ENCODE data around the gene KRT76.

- TF ChIP-seq CTCF (conservative IDR thresholded peaks at IDR 0.05; ENCODE audit: low read depth, low read length), result no peak
- no peak for TF ChIP-seq EZH2phosphoT487 (IDR thresholded peaks at IDR 0.05; ENCODE audit: borderline replicate concordance, low read length)
- no peak for TF ChIP-seq EZH2 (IDR thresholded peaks at IDR 0.05; ENCODE audit: low read length, unreplicated experiment)
These were observed 14.0 kb downstream of the KRT76 start for GRCh38 chr12:52763036-52763659.

All from PC-3 (cell line).